NT2/D1 (cell line): Measurements from ENCODE around the gene CDC20.

ENCODE experiments used
- SUZ12 ChIP-seq: IDR thresholded peaks from 2 replicates; pipeline ENCODE4 v1.6.1; 2011; ENCODE audit not compliant: insufficient read length, insufficient read depth; ENCODE audit errors: extremely low read depth
- YY1 ChIP-seq: IDR thresholded peaks from 2 replicates; pipeline ENCODE4 v1.6.1; 2011; ENCODE audit not compliant: insufficient read length, insufficient read depth
- ZNF274 ChIP-seq: IDR thresholded peaks from 2 replicates; pipeline ENCODE4 v1.6.1; 2011; ENCODE audit warnings: mild to moderate bottlenecking, low read depth, low read length

- TF ChIP-seq ZNF274 (no peak), YY1 (no peak), SUZ12 (no peak)
Observed at GRCh38 chr1:43363935-43364525, 5.2 kb downstream of the CDC20 start.
